Dendritic cell treated with granulocyte-macrophage colony-stimulating factor and Interleukin-4, amounts not matched to agents 40 ng/mL and 50 ng/mL, for 4 days (primary cell): ENCODE results near the gene TFB2M.
"Not testable (repeated sequence)": the region's sequence is repeated elsewhere in the genome, so short reads cannot be mapped to it uniquely, and the experiment has no call there.

ENCODE experiments used
- H3K27ac Mint-ChIP-seq: one replicate; pipeline ENCODE4 v1.8.0; 2022; ENCODE audit warnings: mild to moderate bottlenecking, mixed read lengths
- H3K27me3 Mint-ChIP-seq: one replicate; pipeline ENCODE4 v1.8.0; 2022; ENCODE audit warnings: mild to moderate bottlenecking, mixed read lengths
- H3K36me3 Mint-ChIP-seq: one replicate; pipeline ENCODE4 v1.8.0; 2022; ENCODE audit warnings: low read depth, mixed read lengths
- H3K4me1 Mint-ChIP-seq: one replicate; pipeline ENCODE4 v1.8.0; 2022; ENCODE audit warnings: low read depth, mixed read lengths
- H3K4me3 Mint-ChIP-seq: one replicate; pipeline ENCODE4 v1.8.0; 2022; ENCODE audit warnings: mild to moderate bottlenecking, moderate library complexity, mixed read lengths
- H3K9me3 Mint-ChIP-seq: one replicate; pipeline ENCODE4 v1.8.0; 2022; ENCODE audit warnings: mixed read lengths
- intact Hi-C: fragments of 100-400 bp; cut with micrococcal nuclease; formaldehyde crosslinking; loops from one replicate; pipeline ENCODE4 v1.15.0; 2022

Gene TFB2M

GRCh38 chr1:246576709-246577032 is 10.6 kb upstream of the TFB2M start:
- no peaks in the 10 kb centered on the region for H3K9me3 Mint-ChIP-seq
- no peak overlapping the region for H3K4me3 Mint-ChIP-seq
- H3K4me1 Mint-ChIP-seq = peaks cover 39% of the 10 kb centered on the region
- intact Hi-C loops = no loop called here
- peaks cover 4% of the 10 kb centered on the region for H3K36me3 Mint-ChIP-seq
- H3K27ac Mint-ChIP-seq = no peak overlapping the region
- H3K27me3 Mint-ChIP-seq = no peaks in the 10 kb centered on the region

- intact Hi-C loops = no loop called here
- peaks cover 31% of the 10 kb centered on the region for H3K4me1 Mint-ChIP-seq
- H3K27me3 Mint-ChIP-seq = no peaks in the 10 kb centered on the region
- H3K4me3 Mint-ChIP-seq = no peak overlapping the region
- H3K27ac Mint-ChIP-seq = no peak overlapping the region
- peaks cover 4% of the 10 kb centered on the region for H3K36me3 Mint-ChIP-seq
- H3K9me3 Mint-ChIP-seq = no peaks in the 10 kb centered on the region
Measured at GRCh38 chr1:246573491-246573890, 7.4 kb upstream of the TFB2M start.

GRCh38 chr1:246572785-246573184 is 6.7 kb upstream of the TFB2M start:
- Mint-ChIP-seq H3K9me3 (no peaks in the 10 kb centered on the region), H3K36me3 (peaks cover 4% of the 10 kb centered on the region), H3K27ac (no peak overlapping the region), H3K4me3 (no peak overlapping the region), H3K27me3 (no peaks in the 10 kb centered on the region), H3K4me1 (peaks cover 31% of the 10 kb centered on the region)
- intact Hi-C loops = no loop called here

- Mint-ChIP-seq H3K36me3 (peaks cover 5% of the 10 kb centered on the region), H3K9me3 (no peaks in the 10 kb centered on the region), H3K4me1 (peaks cover 28% of the 10 kb centered on the region), H3K27me3 (no peaks in the 10 kb centered on the region), H3K4me3 (no peak overlapping the region), H3K27ac (no peak overlapping the region)
- intact Hi-C loops = no loop called here
Measured at GRCh38 chr1:246571953-246572352, 5.9 kb upstream of the TFB2M start.

- H3K4me3 Mint-ChIP-seq, H3K27me3 Mint-ChIP-seq, intact Hi-C loops, H3K9me3 Mint-ChIP-seq: not testable (repeated sequence)
- Mint-ChIP-seq H3K36me3 (peaks cover 12% of the 10 kb centered on the region), H3K4me1 (peaks cover 27% of the 10 kb centered on the region), H3K27ac (peak overlapping the region; percentile 82)
Measured at GRCh38 chr1:246571309-246571708, 5.2 kb upstream of the TFB2M start.

- peaks cover 16% of the 10 kb centered on the region for H3K36me3 Mint-ChIP-seq
- H3K27me3 Mint-ChIP-seq = no peaks in the 10 kb centered on the region
- H3K9me3 Mint-ChIP-seq = no peaks in the 10 kb centered on the region
- peak overlapping the region; percentile 82 for H3K27ac Mint-ChIP-seq
- H3K4me3 Mint-ChIP-seq = peak overlapping the region; percentile 43
- intact Hi-C loops = loop anchor here (5.0 to 10.0 kb wide), 3 partner anchors 38 to 185 kb away; no protein-coding TSS in a partner anchor
- peaks cover 39% of the 10 kb centered on the region for H3K4me1 Mint-ChIP-seq
Measured at GRCh38 chr1:246569248-246570238, 3.5 kb upstream of the TFB2M start.

GRCh38 chr1:246567646-246568235 is 1.7 kb upstream of the TFB2M start:
- intact Hi-C loops = loop anchor here (5.0 to 10.0 kb wide), 3 partner anchors 40 to 187 kb away; no protein-coding TSS in a partner anchor
- Mint-ChIP-seq H3K27me3 (no peaks in the 10 kb centered on the region), H3K4me3 (peak overlapping the region; percentile 99), H3K4me1 (peaks cover 40% of the 10 kb centered on the region), H3K36me3 (peaks cover 30% of the 10 kb centered on the region), H3K9me3 (no peaks in the 10 kb centered on the region), H3K27ac (peak overlapping the region; percentile 99)

- Mint-ChIP-seq H3K4me1 (peaks cover 40% of the 10 kb centered on the region), H3K9me3 (no peaks in the 10 kb centered on the region), H3K27ac (peak overlapping the region; percentile 99), H3K36me3 (peaks cover 35% of the 10 kb centered on the region), H3K27me3 (no peaks in the 10 kb centered on the region), H3K4me3 (peak overlapping the region; percentile 99)
- intact Hi-C loops = loop anchor here (5.0 to 10.0 kb wide), 3 partner anchors 40 to 188 kb away; no protein-coding TSS in a partner anchor
Measured at GRCh38 chr1:246566813-246567645, 968 bp upstream of the TFB2M start.

GRCh38 chr1:246565751-246566127 is 322 bp downstream of the TFB2M start:
- no peaks in the 10 kb centered on the region for H3K27me3 Mint-ChIP-seq
- peaks cover 40% of the 10 kb centered on the region for H3K4me1 Mint-ChIP-seq
- H3K4me3 Mint-ChIP-seq = peak overlapping the region; percentile 99
- peaks cover 36% of the 10 kb centered on the region for H3K36me3 Mint-ChIP-seq
- H3K9me3 Mint-ChIP-seq = no peaks in the 10 kb centered on the region
- peak overlapping the region; percentile 99 for H3K27ac Mint-ChIP-seq
- intact Hi-C loops = loop anchor here (5.0 to 10.0 kb wide), 3 partner anchors 42 to 189 kb away; no protein-coding TSS in a partner anchor

GRCh38 chr1:246564839-246565750 is 966 bp downstream of the TFB2M start:
- intact Hi-C loops = loop anchor here (5.0 to 10.0 kb wide), 3 partner anchors 42 to 190 kb away; no protein-coding TSS in a partner anchor
- Mint-ChIP-seq H3K4me1 (peaks cover 34% of the 10 kb centered on the region), H3K4me3 (peak overlapping the region; percentile 99)

GRCh38 chr1:246560833-246561232 is 5.2 kb downstream of the TFB2M start:
- H3K4me3 Mint-ChIP-seq = not testable (repeated sequence)
- H3K4me1 Mint-ChIP-seq = peaks cover 18% of the 10 kb centered on the region
- intact Hi-C loops = loop anchor here (10.0 kb wide), 1 partner anchor 194 kb away; no protein-coding TSS in a partner anchor

More at GRCh38 chr1:246564839-246565750, 966 bp downstream of the TFB2M start:
- no peaks in the 10 kb centered on the region for H3K9me3 Mint-ChIP-seq
- peaks cover 43% of the 10 kb centered on the region for H3K36me3 Mint-ChIP-seq
- no peaks in the 10 kb centered on the region for H3K27me3 Mint-ChIP-seq
- peak overlapping the region; percentile 99 for H3K27ac Mint-ChIP-seq

GRCh38 chr1:246559310-246559709 is 6.8 kb downstream of the TFB2M start:
- Mint-ChIP-seq H3K9me3 (no peaks in the 10 kb centered on the region), H3K4me1 (peaks cover 5% of the 10 kb centered on the region), H3K27me3 (no peaks in the 10 kb centered on the region), H3K36me3 (peaks cover 82% of the 10 kb centered on the region), H3K4me3 (no peak overlapping the region), H3K27ac (no peak overlapping the region)
- intact Hi-C loops = no loop called here

More at GRCh38 chr1:246560833-246561232, 5.2 kb downstream of the TFB2M start:
- H3K36me3 Mint-ChIP-seq = peaks cover 70% of the 10 kb centered on the region
- not testable (repeated sequence) for H3K27me3 Mint-ChIP-seq, H3K9me3 Mint-ChIP-seq, H3K27ac Mint-ChIP-seq

- Mint-ChIP-seq H3K27ac (no peak overlapping the region), H3K27me3 (no peaks in the 10 kb centered on the region), H3K4me1 (peaks cover 5% of the 10 kb centered on the region), H3K4me3 (no peak overlapping the region), H3K9me3 (no peaks in the 10 kb centered on the region), H3K36me3 (peaks cover 84% of the 10 kb centered on the region)
- intact Hi-C loops = no loop called here
Measured at GRCh38 chr1:246558041-246558440, 8.0 kb downstream of the TFB2M start.
